T-helper 2 cell treated with Interferon-gamma antibody and Interleukin-4, amounts not matched to agents 5 μg/mL and 100 μg/mL, for 36 hours (primary cell): ENCODE measurements around the gene MBOAT2.
"Not testable (repeated sequence)": the region's sequence is repeated elsewhere in the genome, so short reads cannot be mapped to it uniquely, and the experiment has no call there.

Source experiments
- DNase-seq: peaks from one replicate; pipeline ENCODE4 v3.0.0; 2021; ENCODE audit warnings: low spot score
- H3K27ac Mint-ChIP-seq: one replicate; pipeline ENCODE4 v1.8.0; 2021; ENCODE audit warnings: mild to moderate bottlenecking, mixed read lengths
- H3K27me3 Mint-ChIP-seq: one replicate; pipeline ENCODE4 v1.8.0; 2021; ENCODE audit warnings: low read depth, mixed read lengths
- H3K36me3 Mint-ChIP-seq: one replicate; pipeline ENCODE4 v1.8.0; 2021; ENCODE audit warnings: low read depth, mixed read lengths
- H3K4me1 Mint-ChIP-seq: one replicate; pipeline ENCODE4 v1.8.0; 2021; ENCODE audit warnings: low read depth, mixed read lengths
- H3K4me3 Mint-ChIP-seq: one replicate; pipeline ENCODE4 v1.8.0; 2022; ENCODE audit warnings: mild to moderate bottlenecking, moderate library complexity, mixed read lengths
- H3K9me3 Mint-ChIP-seq: one replicate; pipeline ENCODE4 v1.8.0; 2021; ENCODE audit warnings: mixed read lengths

MBOAT2 gene

DNA sequence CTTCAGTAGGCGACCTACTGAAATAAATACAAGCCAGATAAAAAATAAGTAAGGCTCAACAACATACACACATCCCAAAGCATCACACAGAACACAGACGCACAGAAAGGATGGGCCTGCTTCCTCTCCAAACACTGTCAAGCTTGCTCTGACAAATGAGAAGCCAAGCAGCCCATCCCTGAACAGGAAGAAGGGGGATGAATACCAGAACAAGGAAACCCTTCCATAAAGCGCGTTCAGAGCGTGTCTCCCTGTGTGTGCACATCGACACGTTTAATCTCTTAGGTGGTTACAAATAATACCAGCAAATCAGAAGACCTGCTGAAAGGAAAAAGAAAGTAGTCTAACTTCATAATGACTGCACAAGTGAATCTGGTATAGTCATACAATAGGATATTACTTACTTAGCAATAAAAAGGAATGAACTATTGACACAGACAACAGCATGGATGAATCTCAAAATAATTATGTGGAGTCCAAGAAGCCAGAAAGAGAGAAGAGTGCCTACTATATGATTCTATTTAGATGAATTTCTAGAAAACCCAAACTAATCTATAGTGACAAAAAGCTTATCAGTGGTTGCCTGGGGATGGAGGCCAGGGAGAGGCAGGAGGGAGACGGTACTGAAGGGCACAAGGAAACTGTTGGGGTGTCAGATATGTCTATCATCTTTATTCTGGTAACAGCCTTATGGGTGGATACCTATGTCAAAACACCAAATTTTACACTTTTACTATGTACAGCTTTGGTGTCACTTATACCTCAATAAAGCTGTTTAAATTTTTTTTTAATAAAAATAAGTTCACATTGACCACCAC, 26.8 kb downstream of the MBOAT2 start:
- Mint-ChIP-seq H3K27ac (no peak overlapping the region), H3K9me3 (no peaks in the 10 kb centered on the region), H3K36me3 (no peaks in the 10 kb centered on the region), H3K4me3 (no peak overlapping the region), H3K27me3 (peaks cover 7% of the 10 kb centered on the region), H3K4me1 (no peaks in the 10 kb centered on the region)
- DNase-seq, result no peak

GRCh38 chr2:8974016-8974415, 29.5 kb downstream of the MBOAT2 start:
- no peak for DNase-seq
- H3K36me3 Mint-ChIP-seq, result no peaks in the 10 kb centered on the region
- peaks cover 7% of the 10 kb centered on the region for H3K27me3 Mint-ChIP-seq
- H3K4me1 Mint-ChIP-seq, result no peaks in the 10 kb centered on the region
- no peaks in the 10 kb centered on the region for H3K9me3 Mint-ChIP-seq
- H3K27ac Mint-ChIP-seq, result no peak overlapping the region
- H3K4me3 Mint-ChIP-seq, result no peak overlapping the region

- not testable (repeated sequence) for H3K9me3 Mint-ChIP-seq
These were observed 30.5 kb downstream of the MBOAT2 start for GRCh38 chr2:8973017-8973416.

DNA sequence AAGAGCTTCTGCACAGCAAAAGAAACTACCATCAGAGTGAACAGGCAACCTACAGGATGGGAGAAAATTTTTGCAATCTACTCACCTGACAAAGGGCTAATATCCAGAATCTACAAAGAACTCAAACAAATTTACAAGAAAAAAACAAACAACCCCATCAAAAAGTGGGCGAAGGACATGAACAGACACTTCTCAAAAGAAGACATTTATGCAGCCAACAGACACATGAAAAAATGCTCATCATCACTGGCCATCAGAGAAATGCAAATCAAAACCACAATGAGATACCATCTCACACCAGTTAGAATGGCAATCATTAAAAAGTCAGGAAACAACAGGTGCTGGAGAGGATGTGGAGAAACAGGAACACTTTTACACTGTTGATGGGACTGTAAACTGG, 30.9 kb downstream of the MBOAT2 start:
- not testable (repeated sequence) for H3K27me3 Mint-ChIP-seq, DNase-seq, H3K4me3 Mint-ChIP-seq, H3K9me3 Mint-ChIP-seq, H3K4me1 Mint-ChIP-seq, H3K27ac Mint-ChIP-seq, H3K36me3 Mint-ChIP-seq

More at GRCh38 chr2:8973017-8973416, 30.5 kb downstream of the MBOAT2 start:
- not testable (repeated sequence) for DNase-seq, H3K4me3 Mint-ChIP-seq, H3K27me3 Mint-ChIP-seq, H3K27ac Mint-ChIP-seq, H3K36me3 Mint-ChIP-seq, H3K4me1 Mint-ChIP-seq

- H3K9me3 Mint-ChIP-seq, H3K27me3 Mint-ChIP-seq, DNase-seq, H3K27ac Mint-ChIP-seq, H3K4me1 Mint-ChIP-seq, H3K36me3 Mint-ChIP-seq, H3K4me3 Mint-ChIP-seq: not testable (repeated sequence)
These were observed 34.1 kb downstream of the MBOAT2 start for GRCh38 chr2:8969348-8969747.

DNA sequence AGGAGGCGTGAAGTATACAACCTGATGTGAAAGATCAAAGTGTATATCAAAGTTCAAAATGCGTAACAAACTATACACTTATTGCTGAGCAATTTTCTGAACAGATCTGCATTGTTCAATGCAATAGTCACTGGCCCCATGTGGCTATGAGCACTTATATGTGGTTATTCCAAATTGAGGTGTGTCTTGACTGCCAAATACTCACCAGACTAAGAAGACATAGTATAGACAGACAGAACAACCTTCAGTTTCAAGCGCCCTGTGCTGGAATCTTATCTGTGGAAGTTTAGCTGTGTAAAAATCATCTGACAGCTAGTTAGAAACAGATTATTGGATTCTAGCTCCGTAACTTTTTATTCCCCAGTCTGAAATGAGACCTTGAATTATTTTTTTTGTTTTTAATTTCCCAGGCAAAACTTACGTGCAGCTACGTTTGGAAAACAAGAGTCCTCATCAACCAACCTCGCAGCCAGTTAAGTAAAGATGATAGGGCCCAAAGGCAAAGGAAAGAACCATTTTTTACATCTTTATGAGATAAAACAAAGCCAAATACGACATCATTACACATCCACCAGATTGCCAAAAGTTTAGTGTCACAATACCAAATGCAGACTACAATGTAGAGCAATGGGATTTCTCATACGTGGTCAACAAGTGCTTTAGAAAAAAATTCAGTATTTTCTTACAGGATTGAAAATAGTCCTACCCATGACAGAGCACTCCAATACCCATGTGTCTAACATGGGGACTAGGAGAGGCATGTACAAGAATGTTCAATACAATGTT, 37.2 kb downstream of the MBOAT2 start:
- H3K27ac Mint-ChIP-seq, result no peak overlapping the region
- H3K4me1 Mint-ChIP-seq, result no peaks in the 10 kb centered on the region
- DNase-seq, result no peak
- H3K36me3 Mint-ChIP-seq, result no peaks in the 10 kb centered on the region
- peaks cover 9% of the 10 kb centered on the region for H3K27me3 Mint-ChIP-seq
- H3K9me3 Mint-ChIP-seq, result no peaks in the 10 kb centered on the region
- H3K4me3 Mint-ChIP-seq, result no peak overlapping the region

- Mint-ChIP-seq H3K9me3 (no peaks in the 10 kb centered on the region), H3K4me3 (no peak overlapping the region), H3K27ac (no peak overlapping the region), H3K27me3 (peaks cover 9% of the 10 kb centered on the region), H3K4me1 (no peaks in the 10 kb centered on the region), H3K36me3 (no peaks in the 10 kb centered on the region)
- no peak for DNase-seq
These were observed 38.1 kb downstream of the MBOAT2 start for GRCh38 chr2:8965216-8965969.

DNA sequence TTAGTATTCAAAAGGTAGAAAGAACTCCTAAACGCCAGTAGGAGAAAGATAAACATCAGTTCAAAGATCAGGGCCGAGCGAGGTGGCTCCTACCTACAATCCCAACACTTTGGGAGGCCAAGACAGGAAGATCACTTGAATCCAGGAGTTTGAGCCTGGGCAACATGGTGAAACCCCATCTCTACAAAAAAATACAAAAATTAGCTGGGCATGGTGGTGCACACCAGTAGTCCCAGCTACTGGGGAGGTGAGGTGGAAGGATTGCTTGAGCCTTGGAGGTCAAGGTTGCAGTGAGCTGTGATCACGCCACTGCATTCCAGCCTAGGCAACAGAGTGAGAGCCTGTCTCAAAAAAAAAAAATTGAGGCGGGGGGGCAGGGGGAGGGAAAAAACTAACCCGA, 40.6 kb downstream of the MBOAT2 start:
- no peak for DNase-seq
- no peaks in the 10 kb centered on the region for H3K9me3 Mint-ChIP-seq
- H3K27ac Mint-ChIP-seq, result no peak overlapping the region
- H3K4me3 Mint-ChIP-seq, result no peak overlapping the region
- H3K4me1 Mint-ChIP-seq, result no peaks in the 10 kb centered on the region
- peaks cover 5% of the 10 kb centered on the region for H3K27me3 Mint-ChIP-seq
- H3K36me3 Mint-ChIP-seq, result no peaks in the 10 kb centered on the region

DNA sequence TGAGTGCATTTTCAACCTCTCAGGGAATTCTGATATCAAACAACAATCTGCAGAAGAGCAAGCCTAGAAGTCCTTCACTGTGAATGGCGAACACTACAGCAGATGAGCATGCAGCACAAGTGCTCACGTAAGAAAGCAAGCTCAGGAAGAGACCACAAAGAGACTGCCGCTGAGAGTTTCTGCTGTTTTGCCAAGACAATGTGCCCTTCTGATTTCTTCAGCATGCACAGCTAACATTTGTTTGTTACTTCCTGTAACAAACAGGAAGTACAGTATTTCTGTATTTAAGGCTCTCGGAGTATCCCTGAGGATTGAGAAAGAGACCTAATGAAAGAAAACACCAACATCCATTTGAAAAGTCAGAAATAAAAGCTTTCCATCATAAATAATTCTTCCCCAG, 45.9 kb downstream of the MBOAT2 start:
- no peaks in the 10 kb centered on the region for H3K4me1 Mint-ChIP-seq
- DNase-seq, result no peak
- peaks cover 22% of the 10 kb centered on the region for H3K9me3 Mint-ChIP-seq
- no peak overlapping the region for H3K4me3 Mint-ChIP-seq
- H3K27me3 Mint-ChIP-seq, result peaks cover 5% of the 10 kb centered on the region
- H3K27ac Mint-ChIP-seq, result no peak overlapping the region
- no peaks in the 10 kb centered on the region for H3K36me3 Mint-ChIP-seq

GRCh38 chr2:8956774-8957173, 46.7 kb downstream of the MBOAT2 start:
- Mint-ChIP-seq H3K4me1 (no peaks in the 10 kb centered on the region), H3K27me3 (peaks cover 5% of the 10 kb centered on the region), H3K27ac (no peak overlapping the region), H3K36me3 (no peaks in the 10 kb centered on the region), H3K9me3 (peaks cover 30% of the 10 kb centered on the region), H3K4me3 (no peak overlapping the region)
- DNase-seq, result no peak

DNA sequence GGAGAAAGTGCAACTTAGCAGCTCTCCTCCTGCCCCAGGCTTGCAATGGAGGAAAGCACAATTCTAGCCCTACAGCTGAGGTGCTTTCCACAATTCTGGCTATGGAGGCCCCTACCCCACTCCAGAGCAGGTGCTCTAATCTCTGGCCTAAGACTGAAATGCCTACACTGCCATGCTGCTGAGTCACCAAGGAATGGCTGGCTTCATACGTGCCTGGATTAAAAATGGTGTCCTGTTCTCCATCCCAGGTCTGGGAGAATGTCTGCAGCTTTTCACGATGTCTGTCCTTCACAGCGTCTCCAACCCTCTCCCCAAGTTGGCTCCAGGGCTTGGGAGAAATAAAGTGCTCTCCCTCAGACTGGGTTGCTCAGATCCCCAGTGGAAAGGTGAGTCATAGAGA, 48.5 kb downstream of the MBOAT2 start:
- Mint-ChIP-seq H3K4me3 (no peak overlapping the region), H3K4me1 (no peaks in the 10 kb centered on the region), H3K36me3 (no peaks in the 10 kb centered on the region), H3K27me3 (peaks cover 5% of the 10 kb centered on the region), H3K27ac (no peak overlapping the region), H3K9me3 (peaks cover 36% of the 10 kb centered on the region)
- no peak for DNase-seq

- H3K27ac Mint-ChIP-seq, result no peak overlapping the region
- DNase-seq, result no peak
- peaks cover 42% of the 10 kb centered on the region for H3K9me3 Mint-ChIP-seq
- no peaks in the 10 kb centered on the region for H3K4me1 Mint-ChIP-seq
- no peaks in the 10 kb centered on the region for H3K36me3 Mint-ChIP-seq
- H3K4me3 Mint-ChIP-seq, result no peak overlapping the region
- H3K27me3 Mint-ChIP-seq, result peaks cover 11% of the 10 kb centered on the region
These were observed 50.0 kb downstream of the MBOAT2 start for GRCh38 chr2:8953525-8953924.

GRCh38 chr2:8939486-8940114, 63.9 kb downstream of the MBOAT2 start:
- DNase-seq, result no peak
- Mint-ChIP-seq H3K36me3 (no peaks in the 10 kb centered on the region), H3K4me3 (no peak overlapping the region), H3K27ac (no peak overlapping the region), H3K4me1 (no peaks in the 10 kb centered on the region), H3K9me3 (no peaks in the 10 kb centered on the region), H3K27me3 (no peaks in the 10 kb centered on the region)

GRCh38 chr2:8938384-8938783, 65.1 kb downstream of the MBOAT2 start:
- Mint-ChIP-seq H3K9me3 (no peaks in the 10 kb centered on the region), H3K27me3 (no peaks in the 10 kb centered on the region), H3K4me3 (no peak overlapping the region), H3K27ac (no peak overlapping the region), H3K36me3 (no peaks in the 10 kb centered on the region), H3K4me1 (no peaks in the 10 kb centered on the region)
- no peak for DNase-seq
